GM12864 (cell line): Measurements from ENCODE around the gene MSLN.
"Not testable (repeated sequence)": the region's sequence is repeated elsewhere in the genome, so short reads cannot be mapped to it uniquely, and the experiment has no call there.

ENCODE experiments used
- DNase-seq: peaks from one replicate; pipeline ENCODE4 v3.0.0-alpha.2; 2011; ENCODE audit warnings: low read depth
- H3K4me3 ChIP-seq: 2 replicates; pipeline ENCODE4 v1.5.1; 2011; ENCODE audit warnings: mild to moderate bottlenecking, low read depth, low read length, control low read depth
- CTCF ChIP-seq: IDR thresholded peaks from 2 replicates; pipeline ENCODE4 v1.5.1; 2011; ENCODE audit warnings: low read depth, mild to moderate bottlenecking, moderate library complexity, low read length, control low read depth, inconsistent platforms; ENCODE audit errors: missing control alignments

Gene MSLN

DNA sequence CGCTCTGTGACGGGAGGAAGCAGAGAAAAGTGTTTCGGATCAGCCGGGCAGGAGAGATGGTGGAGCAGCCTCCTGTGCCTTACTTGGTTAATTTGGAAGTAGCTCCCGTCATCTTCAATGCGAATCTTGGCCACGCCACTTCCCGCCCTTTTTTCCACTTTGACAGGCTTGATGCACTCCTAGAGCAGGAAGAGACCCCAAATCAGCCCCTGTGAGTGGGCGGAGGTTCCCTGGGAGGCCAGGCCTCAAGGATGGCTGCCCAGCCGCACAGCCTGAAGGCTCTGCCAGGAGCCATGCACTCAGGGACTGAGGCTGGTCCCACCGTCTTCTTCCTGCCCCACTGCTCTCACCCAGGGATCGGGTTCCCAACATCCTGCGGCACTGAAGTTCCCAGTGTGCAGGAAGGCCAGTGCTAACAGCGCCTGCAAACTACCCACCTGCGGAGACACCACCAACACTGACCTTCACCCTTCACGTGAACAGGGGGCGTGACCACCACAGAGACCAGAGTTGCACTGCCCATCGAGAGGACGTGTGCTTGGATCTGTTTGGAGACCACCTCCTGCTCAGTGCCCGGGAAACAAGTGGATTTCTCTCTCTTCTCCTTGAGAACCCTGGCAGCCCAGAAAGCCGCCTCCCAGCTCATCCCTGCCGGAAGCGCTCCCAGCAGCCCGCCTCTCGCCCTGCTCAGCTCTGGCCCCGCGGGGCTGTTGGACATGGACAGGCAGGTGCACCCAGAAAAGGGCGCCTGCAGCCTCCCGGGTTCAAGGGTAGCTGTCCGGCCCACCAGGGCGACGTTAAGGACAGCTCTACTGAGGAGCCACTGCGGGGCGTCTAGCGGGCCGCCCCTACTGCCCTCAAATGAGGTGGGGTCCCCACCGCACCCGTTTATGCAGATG lies 20.7 kb upstream of the MSLN start:
- TF ChIP-seq CTCF, result no peak
- no peak for DNase-seq
- peak overlapping the region; percentile 91 for H3K4me3 ChIP-seq

DNA sequence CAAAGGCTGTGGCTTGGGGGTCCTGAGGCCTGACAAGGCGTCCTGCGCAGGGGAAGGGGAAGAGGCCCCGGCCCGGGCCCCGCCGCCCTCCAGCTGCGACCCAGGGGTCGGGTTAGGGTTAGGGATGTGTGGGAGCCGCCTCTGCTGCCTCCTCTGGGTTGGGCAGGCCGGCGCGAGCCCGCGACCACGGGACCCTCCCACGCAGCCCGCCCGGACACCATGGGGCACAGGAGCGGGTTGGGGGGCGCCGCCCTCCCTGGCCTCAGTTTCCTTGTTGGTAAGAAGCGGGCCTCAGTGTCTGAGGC lies 20.1 kb upstream of the MSLN start:
- no peak for DNase-seq

GRCh38 chr16:740764-741505 lies 19.6 kb upstream of the MSLN start, which contains the start of gene CIAO3:
CIAO3 (minus strand) TSS chr16:740997; CDS start chr16:740985, 12 bp downstream.
- TF ChIP-seq CTCF, result peak; percentile 88
- H3K4me3 ChIP-seq, result peak within 1 kb of the TSS; percentile 91
- DNase-seq, result peak; percentile 65

More for the DNA sequence above, 20.1 kb upstream of the MSLN start:
- no peak for TF ChIP-seq CTCF
- H3K4me3 ChIP-seq, result peak overlapping the region; percentile 91

GRCh38 chr16:741986-742629 lies 18.4 kb upstream of the MSLN start:
- TF ChIP-seq CTCF, result no peak
- DNase-seq, result no peak
- no peak overlapping the region for H3K4me3 ChIP-seq

GRCh38 chr16:742894-743293 lies 17.6 kb upstream of the MSLN start:
- not testable (repeated sequence) for DNase-seq, H3K4me3 ChIP-seq

DNA sequence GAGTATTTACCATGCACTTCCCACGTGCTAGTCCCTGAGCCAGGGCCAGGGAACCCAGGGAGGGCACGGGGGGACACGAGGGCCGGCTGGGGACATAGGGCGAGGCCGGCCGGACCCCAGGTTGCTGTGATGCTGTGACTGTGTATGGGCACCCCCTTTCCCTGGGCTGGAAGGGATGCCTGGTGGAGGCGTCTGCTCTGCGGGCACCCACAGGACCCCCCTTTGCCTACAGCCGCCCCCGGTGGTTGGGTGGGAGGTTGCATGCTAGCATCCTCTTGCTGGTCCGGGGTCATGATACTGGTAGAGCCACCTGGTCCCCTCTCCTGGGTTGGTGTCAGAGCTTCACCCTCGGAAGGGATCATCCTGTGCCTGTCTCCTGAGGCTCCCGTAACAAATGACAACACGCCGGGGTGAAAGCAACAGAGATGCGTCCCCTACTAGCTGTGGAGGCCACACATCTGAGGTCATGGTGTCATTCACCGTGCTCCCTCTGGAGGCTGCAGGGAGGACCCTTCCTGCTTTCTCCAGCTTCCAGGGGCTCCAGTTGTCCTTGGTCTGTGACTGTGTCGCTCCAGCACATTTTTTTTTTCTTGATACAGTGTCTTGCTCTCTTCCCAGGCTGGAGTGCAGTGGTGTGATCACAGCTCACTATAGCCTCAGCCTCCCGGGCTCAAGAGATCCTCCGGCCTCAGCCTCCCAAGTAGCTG lies 16.6 kb upstream of the MSLN start:
- H3K4me3 ChIP-seq, result no peak overlapping the region
- DNase-seq, result no peak
- TF ChIP-seq CTCF, result no peak

DNA sequence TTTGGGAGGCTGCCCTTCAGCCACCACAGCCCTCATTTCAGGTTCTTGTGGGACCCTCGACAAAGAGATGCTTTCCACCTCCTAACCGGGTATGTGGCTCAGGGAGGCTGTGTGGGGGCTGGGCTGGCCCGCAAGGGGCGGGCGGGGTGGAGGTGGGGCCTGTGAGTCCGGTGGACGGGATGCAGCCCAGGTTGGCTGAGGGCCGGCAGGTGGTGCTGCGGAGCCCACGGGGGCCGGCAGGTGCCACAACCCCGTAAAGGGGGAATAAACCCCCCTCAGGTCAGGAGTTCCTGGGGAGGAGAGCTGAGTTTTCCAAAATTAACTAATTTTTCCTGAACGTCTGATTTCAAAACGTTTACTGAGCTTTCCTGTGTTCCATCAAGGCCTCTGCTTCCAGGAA lies 14.8 kb upstream of the MSLN start:
- no peak overlapping the region for H3K4me3 ChIP-seq
- no peak for DNase-seq
- peak; percentile 52 for TF ChIP-seq CTCF
